ENCODE results near the gene KCTD12. TPM values are rescaled to one million over a fixed set of nuclear protein-coding genes. Genes with fewer than 3 reads are reported as not detected.

Gene KCTD12
- total and polyA plus RNA-seq, 2 donors (not counting 3 experiments of a cell fraction or from before 2014, with no cell fraction given) = 95.9 to 116 TPM

- intact Hi-C loops (cut with micrococcal nuclease) (no loop called here), dilution Hi-C loops (cut with MboI; ENCODE audit: extremely low pct_ligation_motif_present, low sequenced_read_pairs) (no loop called here)
- Histone ChIP-seq H3K27me3 (ENCODE audit: control insufficient read depth in 2 of 2, insufficient read depth in 2 of 2, low read length in 2 of 2) (no peaks in the 10 kb centered on the region), H3K4me3 (replicated peaks in 1 of 3; ENCODE audit: insufficient read depth in 1 of 3, low read depth in 1 of 3, low read length in 3 of 3) (no peak overlapping the region), H3K9me1 (replicated peaks; ENCODE audit: control insufficient read depth, extremely low read depth, insufficient read depth, low read length) (no peaks in the 10 kb centered on the region), H3K79me2 (ENCODE audit: control insufficient read depth, insufficient read depth, low read length) (no peaks in the 10 kb centered on the region), H3K9me3 (replicated peaks; ENCODE audit: control insufficient read depth, insufficient read depth, low read length) (no peaks in the 10 kb centered on the region), H3K27ac (ENCODE audit: insufficient read depth, low read depth, low read length) (no peak overlapping the region), H3K4me2 (ENCODE audit: insufficient read depth, low read length) (no peak overlapping the region), H4K20me1 (replicated peaks; ENCODE audit: control insufficient read depth, extremely low read depth, insufficient read depth, low read length) (no peaks in the 10 kb centered on the region), H2AFZ (ENCODE audit: low read depth, low read length) (no peak overlapping the region), H3K9ac (replicated peaks; ENCODE audit: extremely low read depth, insufficient read depth, low read length) (no peak overlapping the region), H3K4me1 (ENCODE audit: control insufficient read depth, extremely low read depth, insufficient read depth, low read length) (peaks cover 18% of the 10 kb centered on the region), H3K36me3 (ENCODE audit: control insufficient read depth in 2 of 2, extremely low read depth in 1 of 2, insufficient read depth in 2 of 2, low read length in 2 of 2) (no peaks in the 10 kb centered on the region)
- FAIRE-seq (no peak), DNase-seq (ENCODE audit: low read depth, low spot score) (no peak)
- CTCF ChIA-PET = interaction anchor here (0.8 to 2.0 kb wide), 2 partner anchors 11 to 19 kb away, joined by 4 to 11 read pairs; no protein-coding TSS in a partner anchor
- BruUV-seq (replicated peaks) = no TSS peak
- POLR2A ChIA-PET = no interaction called here
- TF ChIP-seq MYC (IDR thresholded peaks at IDR 0.05; ENCODE audit: low read depth, low read length) (no peak), EZH2 (IDR thresholded peaks at IDR 0.05; ENCODE audit: borderline replicate concordance, low read depth, low read length, severe bottlenecking) (no peak), MAX (IDR thresholded peaks at IDR 0.05; ENCODE audit: insufficient read depth, insufficient read length) (no peak), POLR2AphosphoS5 (IDR thresholded peaks at IDR 0.05; ENCODE audit: insufficient read depth, low read depth, low read length) (no peak), GATA2 (IDR thresholded peaks at IDR 0.05; ENCODE audit: insufficient read depth, insufficient read length, low read depth, low read length) (no peak), JUN (IDR thresholded peaks at IDR 0.05; ENCODE audit: borderline replicate concordance, insufficient read depth, insufficient read length, low read depth) (no peak), POLR2A (IDR thresholded peaks at IDR 0.05; ENCODE audit: low read depth, low read length) (no peak), FOS (IDR thresholded peaks at IDR 0.05; ENCODE audit: borderline replicate concordance, insufficient read depth, low read length) (no peak)
- TF ChIP-seq, protein P1, sequence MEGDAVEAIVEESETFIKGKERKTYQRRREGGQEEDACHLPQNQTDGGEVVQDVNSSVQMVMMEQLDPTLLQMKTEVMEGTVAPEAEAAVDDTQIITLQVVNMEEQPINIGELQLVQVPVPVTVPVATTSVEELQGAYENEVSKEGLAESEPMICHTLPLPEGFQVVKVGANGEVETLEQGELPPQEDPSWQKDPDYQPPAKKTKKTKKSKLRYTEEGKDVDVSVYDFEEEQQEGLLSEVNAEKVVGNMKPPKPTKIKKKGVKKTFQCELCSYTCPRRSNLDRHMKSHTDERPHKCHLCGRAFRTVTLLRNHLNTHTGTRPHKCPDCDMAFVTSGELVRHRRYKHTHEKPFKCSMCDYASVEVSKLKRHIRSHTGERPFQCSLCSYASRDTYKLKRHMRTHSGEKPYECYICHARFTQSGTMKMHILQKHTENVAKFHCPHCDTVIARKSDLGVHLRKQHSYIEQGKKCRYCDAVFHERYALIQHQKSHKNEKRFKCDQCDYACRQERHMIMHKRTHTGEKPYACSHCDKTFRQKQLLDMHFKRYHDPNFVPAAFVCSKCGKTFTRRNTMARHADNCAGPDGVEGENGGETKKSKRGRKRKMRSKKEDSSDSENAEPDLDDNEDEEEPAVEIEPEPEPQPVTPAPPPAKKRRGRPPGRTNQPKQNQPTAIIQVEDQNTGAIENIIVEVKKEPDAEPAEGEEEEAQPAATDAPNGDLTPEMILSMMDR (IDR thresholded peaks at IDR 0.05; ENCODE audit: extremely low read depth in 1 of 2, insufficient read depth in 1 of 2, low read depth in 1 of 2, low read length in 2 of 2) = no peak
Observed at GRCh38 chr13:76873445-76873844, 12.8 kb downstream of the KCTD12 start.

Measured in endothelial cell of umbilical vein (primary cell).